Nephron progenitor cell (in vitro differentiated cells): ENCODE measurements around the gene PMIS2.
A peak's percentile ranks its signal among the peaks of the same experiment; 100 is the strongest.

Experiments
- DNase-seq: peaks from one replicate; pipeline ENCODE4 v3.0.0; 2021
- H3K27ac Mint-ChIP-seq: 2 replicates; pipeline ENCODE4 v1.8.0; 2021; ENCODE audit warnings: mild to moderate bottlenecking, moderate library complexity, mixed read lengths
- H3K27me3 Mint-ChIP-seq: 2 replicates; pipeline ENCODE4 v1.8.0; 2021; ENCODE audit warnings: mild to moderate bottlenecking, low read depth, mixed read lengths; ENCODE audit not compliant: poor library complexity
- H3K36me3 Mint-ChIP-seq: 2 replicates; pipeline ENCODE4 v1.8.0; 2021; ENCODE audit warnings: low read depth, mixed read lengths
- H3K4me1 Mint-ChIP-seq: 2 replicates; pipeline ENCODE4 v1.8.0; 2021; ENCODE audit warnings: mixed read lengths
- H3K4me3 Mint-ChIP-seq: 2 replicates; pipeline ENCODE4 v1.8.0; 2021; ENCODE audit warnings: mild to moderate bottlenecking, moderate library complexity, mixed read lengths
- H3K9me3 Mint-ChIP-seq: 2 replicates; pipeline ENCODE4 v1.8.0; 2021; ENCODE audit warnings: mild to moderate bottlenecking, moderate library complexity, mixed read lengths
- CTCF ChIP-seq: fragments of 200-600 bp; sonication (generic); IDR thresholded peaks from 2 replicates; pipeline ENCODE4 v1.5.0; 2021; ENCODE audit warnings: antibody characterized with exemption

The PMIS2 gene

GRCh38 chr19:35607661-35608060 is 21.7 kb downstream of the PMIS2 start:
- Mint-ChIP-seq H3K4me1 (peaks cover 6% of the 10 kb centered on the region), H3K9me3 (peaks cover 37% of the 10 kb centered on the region), H3K27ac (no peak overlapping the region), H3K27me3 (peaks cover 30% of the 10 kb centered on the region), H3K36me3 (no peaks in the 10 kb centered on the region), H3K4me3 (no peak overlapping the region)
- DNase-seq: no peak
- no peak for TF ChIP-seq CTCF

GRCh38 chr19:35608251-35608650 is 22.3 kb downstream of the PMIS2 start:
- Mint-ChIP-seq H3K27ac (no peak overlapping the region), H3K27me3 (peaks cover 29% of the 10 kb centered on the region), H3K36me3 (no peaks in the 10 kb centered on the region), H3K4me1 (peaks cover 6% of the 10 kb centered on the region), H3K9me3 (peaks cover 35% of the 10 kb centered on the region), H3K4me3 (no peak overlapping the region)
- TF ChIP-seq CTCF: no peak
- DNase-seq: no peak

- peaks cover 29% of the 10 kb centered on the region for H3K9me3 Mint-ChIP-seq
- peaks cover 4% of the 10 kb centered on the region for H3K36me3 Mint-ChIP-seq
- DNase-seq: no peak
- no peak overlapping the region for H3K4me3 Mint-ChIP-seq
- H3K27me3 Mint-ChIP-seq: peaks cover 25% of the 10 kb centered on the region
- no peak overlapping the region for H3K27ac Mint-ChIP-seq
- peaks cover 2% of the 10 kb centered on the region for H3K4me1 Mint-ChIP-seq
- TF ChIP-seq CTCF: no peak
These were observed 23.9 kb downstream of the PMIS2 start for GRCh38 chr19:35609851-35610353.

GRCh38 chr19:35612224-35612558 is 26.2 kb downstream of the PMIS2 start:
- H3K27me3 Mint-ChIP-seq: peaks cover 21% of the 10 kb centered on the region
- peaks cover 16% of the 10 kb centered on the region for H3K9me3 Mint-ChIP-seq
- TF ChIP-seq CTCF: no peak
- no peak for DNase-seq
- H3K36me3 Mint-ChIP-seq: peaks cover 18% of the 10 kb centered on the region
- no peaks in the 10 kb centered on the region for H3K4me1 Mint-ChIP-seq
- H3K4me3 Mint-ChIP-seq: peak overlapping the region; percentile 84
- H3K27ac Mint-ChIP-seq: no peak overlapping the region

GRCh38 chr19:35612559-35613321 is 26.8 kb downstream of the PMIS2 start, which contains the start of gene HAUS5:
Gene HAUS5 (plus strand): TSS chr19:35612735. CDS start chr19:35612795, 60 bp downstream.
- Mint-ChIP-seq H3K4me3 (peak within 1 kb of the TSS; percentile 84), H3K27me3 (peaks cover 18% of the 10 kb centered on the region), H3K9me3 (peaks cover 10% of the 10 kb centered on the region), H3K36me3 (peaks cover 18% of the 10 kb centered on the region), H3K4me1 (no peaks in the 10 kb centered on the region), H3K27ac (no peak within 1 kb of the TSS)
- TF ChIP-seq CTCF: no peak
- DNase-seq: peak; percentile 97

GRCh38 chr19:35613574-35613973 is 27.6 kb downstream of the PMIS2 start:
- H3K4me3 Mint-ChIP-seq: peak overlapping the region; percentile 84
- peaks cover 18% of the 10 kb centered on the region for H3K36me3 Mint-ChIP-seq
- peaks cover 15% of the 10 kb centered on the region for H3K27me3 Mint-ChIP-seq
- no peak for DNase-seq
- peaks cover 2% of the 10 kb centered on the region for H3K9me3 Mint-ChIP-seq
- no peaks in the 10 kb centered on the region for H3K4me1 Mint-ChIP-seq
- TF ChIP-seq CTCF: no peak
- no peak overlapping the region for H3K27ac Mint-ChIP-seq
